Retinal pigment epithelial cell (primary cell): ENCODE data around the gene TPM4.
"Not testable (repeated sequence)": the region's sequence is repeated elsewhere in the genome, so short reads cannot be mapped to it uniquely, and the experiment has no call there.

Source experiments
- DNase-seq: peaks from one replicate; pipeline ENCODE4 v3.0.0-alpha.2; 2010; ENCODE audit warnings: low read depth
- H3K4me3 ChIP-seq: 2 replicates; pipeline ENCODE4 v1.5.1; 2011; ENCODE audit warnings: mild to moderate bottlenecking, low read length, control low read depth, moderate library complexity
- CTCF ChIP-seq: conservative IDR thresholded peaks from 2 replicates; pipeline ENCODE4 v1.5.1; 2011; ENCODE audit warnings: low read depth, low read length, control low read depth, inconsistent platforms

TPM4 gene

GRCh38 chr19:16091546-16092475 is 15.5 kb downstream of the TPM4 start:
- no peak overlapping the region for H3K4me3 ChIP-seq
- no peak for TF ChIP-seq CTCF
- no peak for DNase-seq

- no peak for TF ChIP-seq CTCF
- no peak overlapping the region for H3K4me3 ChIP-seq
- DNase-seq = no peak
Observed at GRCh38 chr19:16094360-16095070, 18.2 kb downstream of the TPM4 start.

GRCh38 chr19:16095071-16095571 is 18.8 kb downstream of the TPM4 start:
- no peak for DNase-seq
- TF ChIP-seq CTCF = no peak
- H3K4me3 ChIP-seq = no peak overlapping the region

GRCh38 chr19:16096280-16096855 is 20.1 kb downstream of the TPM4 start:
- TF ChIP-seq CTCF = no peak
- DNase-seq = no peak
- no peak overlapping the region for H3K4me3 ChIP-seq

- H3K4me3 ChIP-seq = no peak overlapping the region
- DNase-seq = no peak
- no peak for TF ChIP-seq CTCF
Observed at GRCh38 chr19:16098416-16098768, 22.1 kb downstream of the TPM4 start.

GRCh38 chr19:16098821-16099220 is 22.5 kb downstream of the TPM4 start:
- H3K4me3 ChIP-seq = no peak overlapping the region
- no peak for TF ChIP-seq CTCF
- no peak for DNase-seq

GRCh38 chr19:16099314-16099965 is 23.1 kb downstream of the TPM4 start:
- not testable (repeated sequence) for H3K4me3 ChIP-seq, DNase-seq
